Measurements from ENCODE around the gene NKAIN1.
"Not testable (repeated sequence)": the region's sequence is repeated elsewhere in the genome, so short reads cannot be mapped to it uniquely, and the experiment has no call there.

Gene NKAIN1

DNA sequence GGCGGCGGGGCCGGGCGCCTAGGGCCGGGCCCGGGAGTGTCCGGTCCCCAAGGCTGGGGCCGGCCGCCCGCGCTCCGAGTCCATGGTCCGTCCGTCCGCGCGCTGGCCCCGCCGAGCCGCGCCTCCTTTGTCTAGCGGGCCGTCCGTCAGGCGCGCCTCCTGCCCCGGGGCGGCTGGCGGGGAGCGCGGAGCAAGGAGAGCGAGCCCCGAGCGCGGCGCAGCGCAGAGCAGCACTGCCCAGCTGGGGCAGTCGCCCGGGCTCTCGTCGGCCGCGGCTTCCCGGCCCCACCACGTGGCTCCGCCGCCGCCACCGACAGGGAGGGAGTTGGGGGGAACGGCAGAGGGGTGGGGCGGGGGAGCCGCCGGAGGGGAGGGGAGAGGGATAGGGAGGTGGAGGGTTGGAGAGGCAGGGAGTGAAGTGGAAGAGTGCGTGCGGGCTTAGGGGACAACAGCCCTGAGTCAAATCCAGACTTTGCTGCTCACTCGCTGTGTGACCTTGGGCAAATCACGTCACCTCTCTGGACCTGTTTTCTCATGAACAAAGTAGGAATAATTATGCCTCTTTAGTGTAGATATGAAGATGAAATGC lies at the start of gene NKAIN1:
NKAIN1 (minus strand) TSS at position 235 of the 589 bp plus-strand sequence. CDS start 340 bp downstream, outside the sequence.
- DNase-seq, result peak; percentile 61

DNA sequence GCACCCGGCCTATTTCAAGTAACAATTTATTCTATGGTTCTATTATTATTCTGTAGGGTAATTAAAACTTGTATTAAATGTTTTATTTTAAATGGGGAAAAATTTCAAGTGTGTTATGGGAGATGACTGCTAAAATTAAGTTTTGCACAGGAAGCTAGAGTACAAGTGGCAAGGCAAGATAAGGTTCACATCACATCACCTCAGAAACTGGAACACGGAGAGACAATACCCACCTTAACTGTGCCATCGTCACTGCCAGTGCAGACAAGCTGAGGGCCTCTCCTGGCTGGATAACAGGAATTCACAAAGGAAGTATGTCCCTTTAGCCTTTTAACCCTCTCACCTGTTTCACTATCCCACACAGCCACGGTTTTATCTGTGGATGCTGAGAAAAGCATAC lies 49.3 kb upstream of the NKAIN1 start:
- no peak for DNase-seq

DNA sequence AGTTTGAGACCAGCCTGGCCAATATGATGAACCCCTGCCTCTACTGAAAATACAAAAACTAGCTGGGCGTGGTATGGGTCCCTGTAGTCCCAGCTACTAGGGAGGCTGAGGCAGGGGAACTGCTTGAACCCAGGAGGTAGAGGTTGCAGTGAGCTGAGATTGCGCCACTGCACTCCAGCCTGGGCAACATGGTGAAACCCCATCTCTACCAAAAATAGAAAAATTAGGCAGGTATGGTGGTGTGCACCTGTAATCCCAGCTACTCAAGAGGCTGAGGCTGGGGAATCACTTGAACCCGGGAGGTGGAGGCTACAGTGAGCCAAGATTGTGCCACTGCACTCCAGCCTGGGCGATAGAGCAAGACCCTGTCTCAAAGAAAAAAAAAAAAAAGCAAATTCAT lies 48.1 kb upstream of the NKAIN1 start:
- not testable (repeated sequence) for DNase-seq

DNA sequence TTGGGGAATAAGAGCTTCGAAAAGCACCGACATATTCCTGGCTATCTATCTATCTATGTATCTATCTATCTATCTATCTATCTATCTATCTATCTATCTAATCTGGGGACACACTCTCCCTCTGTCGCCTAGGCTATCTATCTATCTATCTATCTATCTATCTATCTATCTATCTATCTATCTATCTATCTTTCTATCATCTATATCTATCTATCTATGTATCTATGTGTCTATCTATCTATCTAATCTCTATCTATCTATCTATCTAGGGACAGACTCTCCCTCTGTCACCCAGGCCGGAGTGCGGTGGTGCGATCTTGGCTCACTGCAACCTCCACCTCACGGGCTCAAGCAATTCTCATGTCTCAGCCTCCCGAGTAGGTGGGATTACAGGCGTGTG lies 42.7 kb upstream of the NKAIN1 start:
- not testable (repeated sequence) for DNase-seq

DNA sequence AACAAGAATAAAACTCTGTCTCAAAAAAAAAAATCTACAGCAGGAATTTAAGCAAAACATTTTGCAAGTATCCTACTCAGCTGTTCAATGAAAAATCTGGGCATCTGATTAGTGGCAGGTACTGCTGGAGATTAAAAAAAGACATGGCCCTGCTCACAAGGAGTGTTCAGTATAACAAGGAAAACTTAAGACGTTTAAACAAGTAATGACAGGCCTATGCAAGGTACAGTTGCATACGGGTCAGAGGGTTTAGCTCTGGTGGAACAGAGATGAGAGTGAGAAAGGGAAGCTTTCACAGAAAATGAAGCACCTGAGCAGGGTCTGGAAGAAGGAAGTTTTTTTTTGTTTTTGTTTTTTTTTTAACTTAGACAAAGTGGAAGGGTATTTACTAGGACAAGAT lies 33.9 kb upstream of the NKAIN1 start:
- DNase-seq, result no peak

DNA sequence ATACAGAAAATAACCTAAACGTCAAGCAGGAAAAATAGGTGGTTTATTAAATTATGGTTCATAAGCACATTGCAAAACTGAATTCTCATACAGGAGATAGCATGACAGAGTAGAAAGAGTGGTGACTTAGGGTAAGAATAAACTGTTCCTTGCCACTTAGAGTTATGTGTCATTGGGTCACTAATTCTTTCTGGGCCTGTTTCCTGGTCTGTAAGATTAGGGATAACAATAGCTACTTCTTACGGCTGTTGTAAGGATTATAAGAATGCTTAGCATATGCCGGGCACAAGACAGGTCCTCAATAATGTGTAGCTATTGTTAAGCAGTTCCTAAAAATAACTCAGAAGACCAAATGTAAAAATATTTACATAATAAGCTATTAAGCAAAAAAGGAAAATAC lies 32.7 kb upstream of the NKAIN1 start:
- no peak for DNase-seq

DNA sequence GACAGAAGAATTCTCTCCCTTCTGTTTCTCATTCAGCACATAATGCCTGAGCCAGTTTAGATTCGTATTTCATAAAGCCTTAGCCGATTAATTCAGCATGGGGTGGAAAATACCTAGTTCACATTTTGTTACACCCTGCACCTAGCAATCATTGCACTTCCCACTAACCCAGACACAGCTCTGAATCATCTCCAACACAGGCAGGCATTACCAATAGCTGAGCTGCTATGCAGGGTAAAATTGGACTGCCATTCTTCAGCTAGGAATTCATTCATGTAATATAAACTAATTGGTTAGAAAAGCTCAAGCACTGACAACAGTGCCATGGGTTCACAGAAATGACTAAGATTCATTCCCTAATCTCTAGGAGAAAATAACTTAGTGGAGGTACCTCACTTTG lies 26.9 kb upstream of the NKAIN1 start:
- DNase-seq, result no peak

DNA sequence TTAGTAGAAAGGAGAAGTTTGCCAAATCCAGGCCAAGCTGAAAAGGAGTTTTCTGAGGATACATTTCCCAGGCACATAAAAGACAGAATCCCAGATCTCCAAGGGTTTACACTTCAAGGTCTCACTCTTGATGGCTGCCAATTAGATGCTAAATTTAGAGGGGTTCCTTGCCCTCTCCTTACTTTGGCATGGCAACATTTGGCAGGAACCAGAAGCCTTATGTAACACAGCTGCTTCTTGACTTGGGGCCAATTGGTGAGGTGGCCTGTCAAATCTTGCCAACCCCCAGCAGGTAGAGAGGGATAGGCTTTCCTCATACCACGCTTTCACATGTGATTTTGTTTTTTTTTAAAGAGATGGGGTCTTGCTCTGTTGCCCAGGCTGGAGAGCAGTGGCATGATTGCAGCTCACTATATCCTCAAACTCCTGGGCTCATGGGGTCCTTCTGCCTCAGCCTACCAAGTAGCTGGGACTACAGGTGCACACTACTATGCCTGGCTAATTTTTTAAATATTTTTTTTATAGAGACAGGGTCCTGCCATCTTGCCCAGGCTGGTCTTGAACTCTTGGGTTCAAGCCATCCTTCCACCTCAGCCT lies 25.2 kb upstream of the NKAIN1 start:
- DNase-seq, result no peak

DNA sequence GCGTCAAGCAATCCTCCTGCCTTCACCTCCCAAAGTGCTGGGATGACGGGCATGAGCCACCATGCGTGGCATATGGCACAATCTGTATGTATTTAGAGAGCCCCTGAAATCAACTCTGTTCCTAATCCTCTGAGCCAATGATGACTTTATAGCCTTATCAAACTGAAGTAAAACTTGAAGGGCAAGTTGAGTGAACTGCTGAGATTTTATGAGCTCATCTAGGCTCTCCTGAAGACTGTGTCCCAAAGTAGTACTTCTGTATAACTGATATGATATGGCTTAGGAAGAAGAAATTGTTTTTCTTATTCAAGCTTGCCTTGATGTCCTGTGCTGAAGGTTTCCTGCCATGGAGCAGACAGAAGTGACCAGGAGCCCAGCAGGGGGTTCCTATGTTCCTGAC lies 23.7 kb upstream of the NKAIN1 start:
- no peak for DNase-seq

DNA sequence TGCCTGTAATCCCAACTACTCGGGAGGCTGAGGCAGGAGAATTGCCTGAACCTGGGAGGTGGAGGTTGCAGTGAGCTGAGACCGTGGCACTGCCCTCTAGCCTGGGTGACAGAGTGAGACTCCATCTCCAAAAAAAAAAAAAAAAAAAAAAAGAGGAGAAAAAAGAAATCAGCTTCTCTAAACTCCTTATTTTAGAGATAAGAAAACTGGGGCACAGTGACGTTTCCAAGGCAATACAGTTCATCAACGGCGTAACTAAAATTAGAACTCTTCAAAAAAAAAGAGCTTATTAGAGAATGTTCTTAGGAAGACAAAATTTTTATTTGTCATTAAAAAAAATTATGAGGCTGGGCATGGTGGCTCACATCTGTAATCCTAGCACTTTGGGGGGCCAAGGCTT lies 22.7 kb upstream of the NKAIN1 start:
- DNase-seq, result not testable (repeated sequence)

DNA sequence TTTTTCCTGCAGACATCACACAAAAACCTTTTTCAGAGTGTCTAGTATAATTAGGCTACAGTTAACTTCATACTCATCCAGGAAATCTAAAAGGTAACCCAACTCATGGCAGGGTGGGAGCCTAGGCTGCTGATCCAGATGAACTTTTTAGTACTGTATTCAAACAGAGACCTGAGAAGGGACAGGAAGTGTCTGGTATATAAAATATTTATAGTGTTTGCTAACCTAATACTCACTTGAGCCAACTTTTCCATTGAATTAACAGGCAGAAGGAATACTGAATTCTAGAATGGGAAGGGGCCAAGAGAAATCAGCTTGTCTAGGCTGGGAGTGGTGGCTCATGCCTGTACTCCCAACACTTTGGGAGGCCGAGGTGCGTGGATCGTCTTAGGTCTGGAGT lies 22.2 kb upstream of the NKAIN1 start:
- no peak for DNase-seq

DNA sequence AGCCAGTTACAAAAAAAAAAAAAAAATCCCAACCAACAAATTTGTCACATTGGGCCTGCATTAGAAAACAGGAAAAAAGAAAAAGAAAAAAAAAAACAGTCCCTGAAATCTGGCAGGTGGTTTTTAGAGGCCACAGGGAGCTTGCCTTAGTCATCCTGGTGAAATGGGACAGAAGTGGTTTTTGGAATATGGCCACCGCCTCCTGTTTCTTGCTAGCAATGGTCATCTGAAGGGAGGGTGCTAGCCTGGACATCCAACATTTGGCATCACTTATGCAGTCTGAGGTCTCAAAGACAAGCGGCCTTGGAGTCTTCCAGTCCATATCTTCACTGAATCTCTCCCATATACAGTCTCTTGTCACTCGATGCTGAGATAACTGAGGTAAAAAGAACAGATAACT lies 20.1 kb upstream of the NKAIN1 start:
- DNase-seq, result no peak

DNA sequence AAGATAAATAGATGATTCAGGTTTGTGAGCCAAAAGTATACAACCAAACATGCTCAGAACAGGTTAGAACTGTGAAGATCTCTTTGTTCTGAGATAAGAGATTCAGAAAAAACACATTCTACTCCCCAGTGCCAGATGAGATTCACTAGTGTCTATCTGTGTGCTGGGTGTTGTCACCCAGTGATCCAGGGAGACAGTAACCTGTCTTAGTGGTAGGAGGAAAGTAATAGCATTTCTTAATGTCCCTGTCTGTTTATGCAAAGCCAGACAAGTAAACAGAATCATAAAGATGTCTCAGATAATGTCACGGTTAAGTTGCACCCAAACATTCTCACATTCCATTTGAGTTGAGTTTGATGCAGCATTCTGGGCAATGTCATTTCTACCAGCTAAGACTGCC lies 18.9 kb upstream of the NKAIN1 start:
- no peak for DNase-seq

DNA sequence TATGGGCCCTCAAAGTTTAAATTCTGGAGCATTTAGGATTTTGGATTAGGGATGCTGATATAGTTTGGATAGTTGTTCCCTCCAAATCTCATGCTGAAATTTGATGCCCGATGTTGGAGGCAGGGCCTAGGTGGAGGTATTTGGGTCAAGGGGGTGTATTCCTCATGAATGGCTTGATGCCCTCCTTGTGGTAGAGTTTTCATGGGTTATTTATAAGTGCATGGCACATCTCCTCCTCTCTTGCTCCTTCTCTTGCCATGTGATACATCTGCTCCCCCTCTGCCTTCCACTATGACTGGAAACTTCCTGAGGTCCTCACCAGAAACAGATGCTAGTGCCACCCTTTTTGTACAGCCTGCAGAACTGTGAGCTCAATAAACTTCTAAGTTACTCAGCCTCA lies 17.5 kb upstream of the NKAIN1 start:
- no peak for DNase-seq

DNA sequence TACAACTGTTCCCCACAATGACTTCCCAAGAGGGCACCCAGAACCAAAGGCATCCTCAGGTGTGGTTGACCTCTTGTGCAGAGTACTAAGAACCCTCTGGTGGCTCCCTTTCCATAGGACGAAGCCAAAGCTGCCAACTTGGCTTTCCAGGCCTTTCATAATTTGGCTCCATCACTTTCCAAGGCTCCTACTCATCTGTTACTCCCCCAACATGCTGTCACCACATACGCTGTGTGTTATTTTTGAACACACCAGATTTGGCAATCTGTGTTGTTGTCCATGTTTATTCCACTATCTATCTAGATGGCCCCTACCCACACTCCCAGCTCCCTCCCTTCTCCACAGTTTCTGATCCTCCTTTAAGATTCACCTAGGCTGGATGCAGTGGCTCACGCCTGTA lies 10.2 kb upstream of the NKAIN1 start:
- no peak for DNase-seq

DNA sequence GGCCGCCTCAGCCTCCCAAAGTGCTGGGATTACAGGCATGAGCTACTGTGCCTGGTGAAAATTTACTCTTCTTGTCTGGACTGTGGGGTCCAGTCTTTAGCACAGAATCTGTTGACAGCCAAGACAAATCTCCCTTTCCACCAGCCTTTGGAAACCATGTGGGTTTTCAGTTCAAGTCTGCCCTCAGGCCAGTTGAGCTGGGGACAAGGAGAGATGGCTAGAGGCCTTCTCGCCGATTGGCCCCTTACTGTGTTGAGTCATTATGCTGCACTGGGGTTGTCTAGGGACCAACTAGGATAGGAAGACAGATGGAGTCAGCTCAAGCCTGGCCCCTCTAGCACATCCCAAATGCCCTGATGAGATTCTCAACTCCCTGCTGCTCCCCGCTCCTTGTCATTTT lies 8.6 kb upstream of the NKAIN1 start:
- no peak for DNase-seq

DNA sequence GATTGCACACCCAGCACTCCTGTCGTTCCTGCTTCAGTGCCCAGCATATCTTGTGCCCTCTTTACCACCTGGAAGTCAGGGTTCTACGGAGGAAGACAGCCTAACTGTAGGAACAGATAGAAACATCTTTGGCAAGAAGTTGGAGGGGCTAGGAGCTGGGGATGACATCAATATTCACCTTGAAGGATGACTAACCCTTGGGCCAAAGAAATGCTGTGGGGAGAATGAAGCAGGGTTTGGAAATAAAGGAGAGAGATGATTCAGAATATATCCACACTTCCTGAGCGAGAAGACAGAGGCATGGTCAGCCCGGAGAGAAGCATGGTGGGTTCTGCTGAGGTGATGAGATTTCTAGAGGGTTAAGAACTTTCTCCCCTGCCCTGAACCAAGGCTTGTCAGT lies 4.6 kb upstream of the NKAIN1 start:
- no peak for DNase-seq

DNA sequence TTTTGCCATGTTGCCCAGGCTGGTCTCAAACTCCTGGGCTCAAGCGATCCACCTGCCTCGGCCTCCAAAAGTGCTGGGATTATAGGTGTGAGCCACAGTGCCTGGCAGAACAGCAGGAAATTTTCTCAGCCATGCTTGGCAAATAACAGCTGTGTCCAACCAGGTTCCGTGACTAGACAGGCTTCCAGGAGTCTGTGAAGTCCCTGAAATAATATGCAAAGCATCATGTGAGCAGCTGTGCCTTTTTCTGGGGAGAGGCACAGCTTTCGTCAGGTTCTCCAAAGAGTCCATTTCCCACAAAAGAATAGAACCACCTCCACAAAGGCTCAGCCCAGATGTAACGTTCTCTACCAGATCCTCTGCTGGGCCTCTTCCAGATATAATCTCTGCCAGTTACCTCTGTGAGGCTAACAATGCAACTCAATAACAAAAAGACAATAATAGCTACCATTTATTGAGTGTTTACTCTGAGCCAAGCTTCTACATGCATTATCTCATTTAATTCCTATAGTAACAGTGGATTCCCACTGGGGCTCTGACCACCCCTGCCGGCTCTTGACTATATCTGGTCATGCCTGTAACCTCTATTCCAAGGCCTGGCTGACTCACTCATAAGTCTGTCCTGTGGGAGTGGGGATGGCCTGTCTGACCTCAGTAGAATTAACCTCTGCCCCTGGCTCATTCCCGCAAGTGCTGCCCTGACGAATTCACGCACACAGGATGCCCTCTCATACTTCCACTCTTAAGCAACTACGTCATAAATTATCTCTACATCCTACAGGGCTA lies 4.0 kb upstream of the NKAIN1 start:
- DNase-seq, result no peak

DNA sequence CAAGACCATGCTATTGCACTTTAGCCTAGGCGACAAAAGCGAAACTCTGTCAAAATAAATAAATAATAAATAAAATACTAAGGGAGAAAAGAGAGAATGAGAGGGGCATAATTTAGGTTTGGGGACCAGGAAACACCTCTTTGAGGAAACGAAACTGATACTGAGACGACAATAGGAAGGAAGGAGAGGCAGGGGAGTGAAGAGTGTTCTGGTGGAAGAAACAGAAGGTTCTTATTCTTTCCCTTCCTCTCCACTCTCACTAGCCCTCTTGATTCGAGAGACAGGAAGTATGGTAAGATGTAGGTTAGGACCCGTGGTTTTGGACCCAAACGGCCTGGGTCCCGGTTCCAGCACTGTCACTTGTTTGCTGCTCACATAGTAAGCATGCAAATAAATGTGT lies 1.6 kb upstream of the NKAIN1 start:
- no peak for DNase-seq

DNA sequence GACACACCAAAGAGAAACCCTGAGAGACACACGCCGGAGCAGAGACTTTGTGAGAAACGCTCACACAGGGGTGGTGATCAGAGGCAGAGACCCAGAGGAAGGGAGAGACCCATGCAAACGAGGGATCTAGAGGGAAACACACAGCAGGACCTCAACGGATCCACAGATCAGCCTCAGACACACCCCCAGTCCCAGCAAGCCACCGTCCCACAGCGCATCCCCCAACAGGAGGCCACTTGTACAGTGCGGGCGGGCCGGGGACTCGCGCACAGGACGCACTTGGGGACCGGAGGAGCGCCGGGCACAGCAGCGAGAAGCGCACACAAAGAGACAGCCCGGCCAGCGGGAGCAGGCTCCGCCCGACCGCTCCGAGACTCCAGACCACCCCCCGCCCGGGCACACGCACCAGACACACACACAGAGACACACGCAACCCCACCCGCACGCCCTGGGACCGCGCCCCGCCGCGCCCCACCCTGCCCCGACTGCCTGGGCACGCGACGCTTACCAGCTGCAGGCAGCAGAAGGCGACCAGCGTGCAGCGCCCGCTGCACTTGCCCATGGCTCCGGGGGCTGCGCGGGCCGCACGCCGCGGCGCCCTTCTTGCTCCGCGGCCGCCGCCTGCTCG lies 587 bp downstream of the NKAIN1 start:
- DNase-seq, result peak; percentile 60

DNA sequence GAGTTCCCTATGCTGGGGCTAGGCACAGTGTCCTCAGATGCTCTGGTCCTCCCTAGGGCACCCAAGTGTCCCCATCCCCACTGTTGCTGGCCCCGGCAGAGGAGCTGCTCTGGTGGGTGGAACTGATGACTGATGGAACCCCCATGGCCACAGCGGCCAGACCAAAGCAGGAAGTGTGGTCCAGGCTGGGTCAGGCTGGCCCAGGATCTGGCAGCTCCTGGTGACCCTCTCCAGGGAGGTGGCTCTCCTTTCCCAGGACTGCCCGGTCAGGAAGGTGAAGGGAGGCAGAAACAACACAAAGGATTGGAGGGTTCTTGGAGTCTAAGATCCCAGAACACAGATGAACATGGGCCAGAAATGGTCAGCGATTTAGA lies 1.1 kb downstream of the NKAIN1 start:
- no peak for DNase-seq

DNA sequence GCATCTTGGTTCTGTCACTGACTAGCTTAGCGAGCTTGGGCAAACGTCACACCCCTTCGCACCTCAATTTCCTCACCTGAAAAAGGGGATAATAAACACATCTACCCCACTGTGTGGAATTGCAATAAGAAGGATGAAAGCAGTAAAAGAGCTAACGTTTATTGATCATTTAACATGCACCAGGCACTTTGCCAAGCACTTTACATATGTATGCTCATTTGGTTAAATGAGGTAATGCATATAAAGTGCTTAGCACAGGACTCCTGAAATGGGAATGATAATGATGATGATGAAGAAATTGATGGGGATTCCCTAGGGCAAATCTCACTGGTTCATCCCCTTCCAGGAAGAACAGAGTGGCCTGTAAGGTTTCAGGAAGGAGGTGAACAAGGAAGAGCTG lies 4.8 kb downstream of the NKAIN1 start:
- DNase-seq, result no peak

DNA sequence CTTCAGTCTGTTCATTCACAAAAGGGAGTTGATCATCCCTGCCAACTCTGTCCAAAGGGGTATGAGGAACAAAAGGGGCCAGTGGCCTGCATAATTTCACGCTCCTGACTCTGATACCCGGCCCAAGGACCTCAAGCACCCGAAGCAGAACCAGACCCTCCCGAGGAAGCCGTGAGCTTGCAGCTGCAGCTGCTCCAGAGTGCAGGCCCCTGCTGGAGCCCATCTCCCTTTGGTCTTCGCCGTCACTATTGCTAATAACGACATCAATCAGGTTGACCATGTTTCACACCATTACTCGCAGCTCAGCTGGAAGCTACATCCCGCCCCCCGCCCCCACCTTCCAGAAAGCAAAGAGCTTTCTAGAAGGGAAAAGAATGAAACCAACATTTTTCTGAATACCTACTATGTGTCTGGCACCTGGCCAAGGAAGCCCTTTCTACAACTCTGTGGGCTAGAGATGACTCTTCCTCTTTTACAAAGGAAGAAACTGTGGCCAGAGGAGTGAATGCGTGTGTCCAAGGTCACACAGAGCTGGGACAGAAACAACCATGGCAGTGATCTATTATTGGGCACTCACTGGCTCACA lies 5.5 kb downstream of the NKAIN1 start:
- DNase-seq, result no peak

DNA sequence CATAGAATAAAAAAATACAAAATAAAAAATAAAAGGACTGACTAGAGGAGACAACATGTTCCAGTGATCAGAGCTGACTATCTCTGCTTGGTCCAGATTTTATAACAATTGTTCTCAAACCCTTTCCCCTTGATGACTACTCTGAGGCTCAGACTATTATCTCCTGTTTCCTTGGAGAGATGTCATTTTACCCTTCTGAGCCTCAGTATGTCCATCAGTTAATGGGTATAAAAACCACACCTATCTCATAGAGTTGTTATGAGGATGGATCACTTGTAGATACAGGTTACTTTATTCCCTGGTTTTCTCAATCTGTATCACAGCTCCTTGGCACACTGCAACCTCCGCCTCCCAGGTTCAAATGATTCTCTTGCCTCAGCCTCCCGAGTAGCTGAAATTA lies 7.0 kb downstream of the NKAIN1 start:
- no peak for DNase-seq

All from right forelimb (tissue), 1 donor.